NCI-H748 (cell line): Measurements from ENCODE around the gene COBLL1.

ENCODE experiments used
- DNase-seq: peaks from one replicate; lab custom pipeline; 2025; ENCODE audit not compliant: unreplicated experiment; lab: John Stamatoyannopoulos, UW

Gene COBLL1

GRCh38 chr2:164644036-164644700 lies 197.5 kb downstream of the COBLL1 start:
- no peak for DNase-seq

GRCh38 chr2:164642946-164643555 lies 198.6 kb downstream of the COBLL1 start:
- DNase-seq: no peak

- no peak for DNase-seq
These were observed 199.4 kb downstream of the COBLL1 start for GRCh38 chr2:164642268-164642667.
